Head of caudate nucleus (tissue), 42 donors: ENCODE data around the gene PRAME.
"Not testable (repeated sequence)": the region's sequence is repeated elsewhere in the genome, so short reads cannot be mapped to it uniquely, and the experiment has no call there.

Experiments used
- DNase-seq, 42 donors: peaks; one replicate each; pipeline versions ENCODE4 v3.0.0 to v3.0.0-alpha.2; 2020 to 2021; ENCODE audit warnings: mixed read lengths in 7 of 42
- intact Hi-C: fragments of 100-400 bp; cut with DNase I; formaldehyde crosslinking; loops from one replicate; pipeline ENCODE4 v1.15.0; 2022

Gene PRAME

GRCh38 chr22:22558972-22559603 lies at the start of gene PRAME:
PRAME (minus strand) TSS chr22:22559265; CDS start chr22:22556832, 2,433 bp downstream.
- intact Hi-C loops, result no loop called here
- peak in 26 of 42 donors; percentile 3 to 67 (median 28) for DNase-seq

- intact Hi-C loops, result not testable (repeated sequence)
- DNase-seq, result peak in 2 of 42 donors; percentile 8 to 18
Measured at GRCh38 chr22:22608022-22608421, 49.0 kb upstream of the PRAME start.

- intact Hi-C loops, result no loop called here
Measured at GRCh38 chr22:22605074-22605404, 46.0 kb upstream of the PRAME start.

GRCh38 chr22:22604326-22605073 lies 45.4 kb upstream of the PRAME start:
- peak in 2 of 42 donors; percentile 17 to 24 for DNase-seq
- intact Hi-C loops, result no loop called here

More at GRCh38 chr22:22605074-22605404, 46.0 kb upstream of the PRAME start:
- DNase-seq, result peak in 2 of 42 donors; percentile 24 to 26

GRCh38 chr22:22603470-22603947 lies 44.4 kb upstream of the PRAME start:
- peak in 2 of 42 donors; percentile 1 to 8 for DNase-seq
- intact Hi-C loops, result no loop called here

GRCh38 chr22:22600531-22601261 lies 41.6 kb upstream of the PRAME start:
- DNase-seq, result peak in 2 of 42 donors; percentile 20 to 24
- intact Hi-C loops, result no loop called here

GRCh38 chr22:22599248-22599647 lies 40.2 kb upstream of the PRAME start:
- DNase-seq, result peak in 2 of 42 donors; percentile 16 to 26

GRCh38 chr22:22598144-22598543 lies 39.1 kb upstream of the PRAME start:
- intact Hi-C loops, result no loop called here
- peak in 2 of 42 donors; percentile 14 to 17 for DNase-seq

More at GRCh38 chr22:22599248-22599647, 40.2 kb upstream of the PRAME start:
- intact Hi-C loops, result no loop called here

- DNase-seq, result peak in 1 of 42 donors; percentile 22
- intact Hi-C loops, result no loop called here
Measured at GRCh38 chr22:22595001-22595835, 36.2 kb upstream of the PRAME start.

- intact Hi-C loops, result no loop called here
- peak in 41 of 42 donors; percentile 11 to 73 (median 42) for DNase-seq
Measured at GRCh38 chr22:22593964-22594656, 35.0 kb upstream of the PRAME start.

GRCh38 chr22:22593250-22593649 lies 34.2 kb upstream of the PRAME start:
- intact Hi-C loops, result no loop called here
- DNase-seq, result peak in 1 of 42 donors; percentile 22

GRCh38 chr22:22591348-22592299 lies 32.6 kb upstream of the PRAME start:
- intact Hi-C loops, result no loop called here
- DNase-seq, result peak in 2 of 42 donors; percentile 3 to 25

- intact Hi-C loops, result no loop called here
- DNase-seq, result peak in 1 of 42 donors; percentile 8
Measured at GRCh38 chr22:22590136-22590891, 31.2 kb upstream of the PRAME start.

- intact Hi-C loops, result no loop called here
- DNase-seq, result peak in 1 of 42 donors; percentile 17
Measured at GRCh38 chr22:22588485-22589164, 29.6 kb upstream of the PRAME start.

- intact Hi-C loops, result no loop called here
- DNase-seq, result peak in 2 of 42 donors; percentile 4 to 20
Measured at GRCh38 chr22:22587577-22588188, 28.6 kb upstream of the PRAME start.
